Caco-2 (cell line): ENCODE data around the gene GIMAP6. TPM values are rescaled to one million over a fixed set of nuclear protein-coding genes. Genes with fewer than 3 reads are reported as not detected.

Experiments used
- BruUV-seq: library from RNA; stranded (reverse); fragments of 400-500 nt; replicated peaks from 2 replicates; lab custom pipeline; 2021; lab: Mats Ljungman, UMichigan
- CTCF ChIA-PET: fragments of 300-600 bp; sonication (Branson Sonifier 250); formaldehyde crosslinking; loops from one replicate; lab custom pipeline; 2022; ENCODE audit warnings: antibody characterized with exemption; lab: Charles Lee
- POLR2A ChIA-PET: fragments of 300-600 bp; sonication (Branson Sonifier 250); formaldehyde crosslinking; loops from one replicate; lab custom pipeline; 2022; ENCODE audit warnings: antibody characterized with exemption; lab: Charles Lee
- DNase-seq, 2 experiments: peaks; one replicate each; pipeline versions ENCODE4 v3.0.0 to v3.0.0-alpha.2; 2020 to 2022
- H3K27me3 ChIP-seq: replicated peaks from 2 replicates; pipeline ENCODE4 v1.6.0; 2011; ENCODE audit warnings: low read length; ENCODE audit not compliant: control insufficient read depth, insufficient read depth
- H3K36me3 ChIP-seq: 2 replicates; pipeline ENCODE4 v1.5.1; 2011; ENCODE audit warnings: low read length; ENCODE audit not compliant: control insufficient read depth, insufficient read depth
- H3K4me1 ChIP-seq: fragments of 250-450 bp; sonication (Bioruptor Pico); 2 replicates; pipeline ENCODE4 v1.5.1; 2020; ENCODE audit warnings: mild to moderate bottlenecking
- H3K4me3 ChIP-seq: 2 replicates; pipeline ENCODE4 v1.5.1; 2011; ENCODE audit warnings: low read depth, mild to moderate bottlenecking, control low read depth, low read length
- H3K9me3 ChIP-seq: fragments of 250-450 bp; sonication (Bioruptor Pico); 2 replicates; pipeline ENCODE4 v1.5.1; 2020; ENCODE audit warnings: mild to moderate bottlenecking, moderate library complexity
- H3K27ac Mint-ChIP-seq: one replicate; pipeline ENCODE4 v1.8.0; 2022; ENCODE audit warnings: mixed read lengths; ENCODE audit not compliant: unreplicated experiment
- H3K27me3 Mint-ChIP-seq: one replicate; pipeline ENCODE4 v1.8.0; 2022; ENCODE audit warnings: mixed read lengths; ENCODE audit not compliant: insufficient read depth, unreplicated experiment
- H3K36me3 Mint-ChIP-seq: one replicate; pipeline ENCODE4 v1.8.0; 2022; ENCODE audit warnings: mild to moderate bottlenecking, mixed read lengths; ENCODE audit not compliant: insufficient read depth, unreplicated experiment
- H3K4me1 Mint-ChIP-seq: one replicate; pipeline ENCODE4 v1.8.0; 2022; ENCODE audit warnings: low read depth, mixed read lengths; ENCODE audit not compliant: unreplicated experiment
- H3K4me3 Mint-ChIP-seq: one replicate; pipeline ENCODE4 v1.8.0; 2022; ENCODE audit warnings: mild to moderate bottlenecking, moderate library complexity, mixed read lengths; ENCODE audit not compliant: unreplicated experiment
- H3K9me3 Mint-ChIP-seq: one replicate; pipeline ENCODE4 v1.8.0; 2022; ENCODE audit warnings: mixed read lengths; ENCODE audit not compliant: unreplicated experiment
- CTCF ChIP-seq, 2 experiments: fragments of 200-600 bp in 1 of 2; IDR thresholded peaks; 1 replicate in 1 of 2; 2 replicates in 1 of 2; pipeline versions ENCODE4 v1.5.1 to v1.8.0; 2011 to 2022; ENCODE audit warnings: antibody characterized with exemption in 1 of 2, control low read depth in 1 of 2, inconsistent platforms in 1 of 2, low read depth in 1 of 2, low read length in 1 of 2, mild to moderate bottlenecking in 1 of 2, moderate library complexity in 1 of 2; ENCODE audit not compliant: insufficient read depth in 1 of 2, severe bottlenecking in 1 of 2, unreplicated experiment in 1 of 2
- intact Hi-C: fragments of 100-400 bp; cut with micrococcal nuclease; formaldehyde crosslinking; loops from one replicate; pipeline ENCODE4 v1.10.0; 2022; ENCODE audit not compliant: unreplicated experiment
- total RNA-seq: library from RNA; stranded (reverse); gene quantifications from 2 replicates; pipeline ENCODE4 v1.2.3, GENCODE V29; 2022

GIMAP6 gene
- total RNA-seq, 1 experiment from 2014 or later = not detected

- 0 out of 2 replicates have a peak, but pooled peaks cover 3% of the 10 kb centered on the region for H3K9me3 ChIP-seq
- no peak for DNase-seq
- Mint-ChIP-seq H3K36me3 (no peaks in the 10 kb centered on the region), H3K4me1 (no peaks in the 10 kb centered on the region), H3K9me3 (no peaks in the 10 kb centered on the region), H3K27me3 (peaks cover 6% of the 10 kb centered on the region), H3K4me3 (no peak overlapping the region), H3K27ac (no peak overlapping the region)
- ChIA-PET CTCF (no interaction called here), POLR2A (no interaction called here)
- no peaks in the 10 kb centered on the region for H3K4me1 ChIP-seq
- H3K36me3 ChIP-seq = no peaks in the 10 kb centered on the region
- intact Hi-C loops = no loop called here
- H3K4me3 ChIP-seq = no peak overlapping the region
- no peak for TF ChIP-seq CTCF (IDR thresholded peaks at IDR 0.05; ENCODE audit: insufficient read depth in 1 of 2, low read depth in 1 of 2, low read length in 1 of 2, severe bottlenecking in 1 of 2, unreplicated experiment in 1 of 2)
- no TSS peak for BruUV-seq
- H3K27me3 ChIP-seq = no peaks in the 10 kb centered on the region
Measured at GRCh38 chr7:150586785-150587152, 45.4 kb downstream of the GIMAP6 start.

GRCh38 chr7:150586068-150586784 is 46.0 kb downstream of the GIMAP6 start:
- H3K36me3 ChIP-seq = no peaks in the 10 kb centered on the region
- ChIA-PET POLR2A (no interaction called here), CTCF (no interaction called here)
- Mint-ChIP-seq H3K27me3 (peaks cover 6% of the 10 kb centered on the region), H3K9me3 (no peaks in the 10 kb centered on the region), H3K4me1 (no peaks in the 10 kb centered on the region), H3K36me3 (no peaks in the 10 kb centered on the region), H3K27ac (no peak overlapping the region), H3K4me3 (no peak overlapping the region)
- H3K4me3 ChIP-seq = no peak overlapping the region
- DNase-seq = no peak
- intact Hi-C loops = no loop called here
- 0 out of 2 replicates have a peak, but pooled peaks cover 3% of the 10 kb centered on the region for H3K9me3 ChIP-seq
- H3K27me3 ChIP-seq = no peaks in the 10 kb centered on the region
- BruUV-seq = no TSS peak
- no peaks in the 10 kb centered on the region for H3K4me1 ChIP-seq
- no peak for TF ChIP-seq CTCF (IDR thresholded peaks at IDR 0.05; ENCODE audit: insufficient read depth in 1 of 2, low read depth in 1 of 2, low read length in 1 of 2, severe bottlenecking in 1 of 2, unreplicated experiment in 1 of 2)

DNA sequence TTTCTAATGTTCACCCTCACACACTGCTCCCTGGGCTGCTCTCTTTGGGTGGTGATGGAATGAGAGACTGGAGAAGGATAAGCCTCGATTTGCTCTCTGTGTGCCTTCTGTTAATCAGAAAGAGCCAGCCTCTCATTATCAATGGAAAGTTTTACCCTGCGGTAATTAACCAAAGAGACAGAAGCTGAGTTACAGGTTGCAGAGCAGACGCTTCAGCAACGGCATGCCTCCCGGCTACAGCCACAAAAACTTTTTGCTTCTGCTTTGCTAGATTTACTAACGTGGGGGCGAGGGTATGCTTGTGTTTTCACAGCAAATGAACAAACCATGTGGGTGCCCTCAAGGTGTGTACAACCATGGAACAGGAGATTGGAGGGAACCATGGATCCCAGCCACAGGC is 47.0 kb downstream of the GIMAP6 start:
- Mint-ChIP-seq H3K4me1 (no peaks in the 10 kb centered on the region), H3K27me3 (peaks cover 6% of the 10 kb centered on the region), H3K9me3 (no peaks in the 10 kb centered on the region), H3K4me3 (no peak overlapping the region), H3K36me3 (no peaks in the 10 kb centered on the region), H3K27ac (no peak overlapping the region)
- intact Hi-C loops = no loop called here
- Histone ChIP-seq H3K9me3 (0 out of 2 replicates have a peak, but pooled peaks cover 3% of the 10 kb centered on the region), H3K36me3 (no peaks in the 10 kb centered on the region), H3K27me3 (no peaks in the 10 kb centered on the region), H3K4me3 (no peak overlapping the region), H3K4me1 (no peaks in the 10 kb centered on the region)
- BruUV-seq = no TSS peak
- TF ChIP-seq CTCF (IDR thresholded peaks at IDR 0.05; ENCODE audit: insufficient read depth in 1 of 2, low read depth in 1 of 2, low read length in 1 of 2, severe bottlenecking in 1 of 2, unreplicated experiment in 1 of 2) = no peak
- ChIA-PET CTCF (no interaction called here), POLR2A (no interaction called here)
- no peak for DNase-seq
